ENCODE data around the gene C10orf105. TPM values are rescaled to one million over a fixed set of nuclear protein-coding genes. Genes with fewer than 3 reads are reported as not detected.

The C10orf105 gene
- total RNA-seq, 4 donors from 2014 or later: 0.07 to 1.2 TPM; not detected in 2

DNA sequence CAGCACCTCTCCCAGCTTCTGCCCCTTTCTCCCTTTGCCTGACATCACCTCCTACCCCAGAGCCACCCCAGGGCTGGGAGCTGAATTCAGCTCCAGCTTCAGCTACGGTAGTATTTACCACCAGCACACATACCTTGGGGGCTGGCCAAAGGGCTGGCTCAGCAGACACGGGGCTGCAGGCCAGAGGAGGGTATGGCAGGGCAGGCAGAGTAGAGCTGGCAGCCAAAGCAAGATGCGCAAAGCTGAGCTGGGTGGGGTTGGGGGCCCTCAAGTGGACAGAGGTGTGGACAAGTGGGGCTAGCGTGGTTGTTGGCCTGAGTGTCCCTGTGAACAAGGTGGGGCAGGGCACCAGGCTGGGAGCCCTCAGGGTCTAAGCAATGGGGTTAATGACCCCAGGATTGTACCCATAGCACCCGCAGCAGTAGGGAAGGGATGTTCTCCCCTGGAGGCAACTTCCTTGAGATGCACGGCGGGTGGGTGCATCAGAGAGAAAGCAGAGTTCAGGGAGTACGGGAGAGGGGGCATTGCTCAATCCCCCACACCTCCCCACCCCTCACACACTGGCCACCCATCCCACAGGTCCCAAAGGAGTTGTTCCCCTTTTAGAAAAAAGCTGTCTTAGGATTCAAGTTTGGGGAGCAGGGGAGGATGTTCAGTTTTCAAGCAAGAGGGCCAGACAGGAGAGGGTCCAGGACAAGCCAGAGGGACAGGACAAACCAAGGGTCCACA lies 45.8 kb upstream of the C10orf105 start:
- H3K9me3 ChIP-seq: no peaks in the 10 kb centered on the region
- no peaks in the 10 kb centered on the region for H3K36me3 ChIP-seq
- DNase-seq: peak in 1 of 2 donors; percentile 48
- no peak overlapping the region for H3K4me3 ChIP-seq
- H3K27me3 ChIP-seq: no peaks in the 10 kb centered on the region
- H3K4me1 ChIP-seq: peaks cover 23 to 49% of the 10 kb centered on the region in 2 donors
- peak overlapping the region; percentile 94 to 97 for H3K27ac ChIP-seq
- intact Hi-C loops (cut with DNase I; ENCODE audit: low total_unique reads): no loop called here
- TF ChIP-seq CTCF (IDR thresholded peaks at IDR 0.05) (no peak), POLR2A (IDR thresholded peaks at IDR 0.05) (no peak)

- peaks cover 22 to 39% of the 10 kb centered on the region in 2 donors for H3K4me1 ChIP-seq
- TF ChIP-seq POLR2A (IDR thresholded peaks at IDR 0.05) (no peak), CTCF (IDR thresholded peaks at IDR 0.05) (no peak)
- peak overlapping the region; percentile 58 to 94 for H3K27ac ChIP-seq
- H3K36me3 ChIP-seq: no peaks in the 10 kb centered on the region
- H3K9me3 ChIP-seq: no peaks in the 10 kb centered on the region
- no peak overlapping the region for H3K4me3 ChIP-seq
- DNase-seq: no peak
- intact Hi-C loops (cut with DNase I; ENCODE audit: low total_unique reads): no loop called here
- no peaks in the 10 kb centered on the region for H3K27me3 ChIP-seq
Observed at GRCh38 chr10:71763352-71764127, 44.0 kb upstream of the C10orf105 start.

DNA sequence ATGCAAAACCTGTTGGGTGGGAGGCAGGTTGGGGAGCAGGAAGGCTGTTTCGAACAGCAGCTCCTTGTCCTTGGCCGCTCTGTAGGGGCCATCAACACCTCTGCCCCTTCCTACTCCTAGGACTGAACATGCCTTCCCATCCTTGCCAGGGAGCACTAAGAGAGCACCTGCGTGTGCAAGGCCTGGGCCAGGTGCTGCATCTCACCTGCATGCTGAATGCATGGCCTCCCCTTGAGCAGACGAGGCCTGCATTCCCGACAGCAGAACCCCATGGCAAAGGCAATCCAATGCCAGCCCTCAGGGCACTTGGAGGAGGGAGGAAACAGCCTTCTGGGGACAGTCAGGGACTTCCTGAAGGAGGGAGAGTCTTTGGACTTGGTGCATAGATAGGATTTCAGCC lies 42.7 kb upstream of the C10orf105 start:
- Histone ChIP-seq H3K4me3 (no peak overlapping the region), H3K27ac (no peak overlapping the region), H3K4me1 (peaks cover 10 to 27% of the 10 kb centered on the region in 2 donors), H3K27me3 (no peaks in the 10 kb centered on the region), H3K9me3 (no peaks in the 10 kb centered on the region), H3K36me3 (no peaks in the 10 kb centered on the region)
- intact Hi-C loops (cut with DNase I; ENCODE audit: low total_unique reads): no loop called here
- no peak for TF ChIP-seq CTCF (IDR thresholded peaks at IDR 0.05)
- TF ChIP-seq POLR2A (IDR thresholded peaks at IDR 0.05): no peak
- no peak for DNase-seq

DNA sequence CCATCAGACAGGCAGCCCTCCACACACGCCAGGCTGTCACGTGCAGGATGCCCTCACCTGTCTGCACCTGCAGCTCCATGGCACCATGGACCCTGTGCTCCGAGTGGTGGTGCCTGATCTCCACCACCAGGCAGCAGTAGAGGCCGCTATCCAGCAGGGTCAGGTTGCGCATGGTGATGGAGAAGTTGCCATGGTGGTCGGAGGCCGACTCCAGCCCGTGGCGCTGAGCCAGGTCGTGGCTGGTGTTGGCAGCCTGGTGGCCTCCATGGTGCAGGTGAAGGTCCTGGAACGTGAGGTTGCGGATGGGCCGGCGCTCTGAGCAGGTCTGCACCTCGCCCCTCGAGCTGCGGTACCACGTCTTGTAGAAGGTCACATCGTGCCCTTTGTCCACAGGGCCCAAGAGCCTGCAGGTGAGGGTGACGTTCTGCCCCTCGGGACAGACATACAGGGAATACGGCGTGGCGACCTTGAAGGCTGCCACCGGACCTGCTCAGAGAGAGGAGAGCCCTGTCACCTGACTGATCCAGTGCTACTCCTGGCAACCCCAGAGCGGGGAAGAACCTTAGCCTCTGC lies 42.0 kb upstream of the C10orf105 start:
- Histone ChIP-seq H3K4me3 (no peak overlapping the region), H3K9me3 (no peaks in the 10 kb centered on the region), H3K4me1 (peaks cover 5 to 23% of the 10 kb centered on the region in 2 donors), H3K27ac (no peak overlapping the region), H3K36me3 (no peaks in the 10 kb centered on the region), H3K27me3 (no peaks in the 10 kb centered on the region)
- DNase-seq: no peak
- no peak for TF ChIP-seq CTCF (IDR thresholded peaks at IDR 0.05)
- TF ChIP-seq POLR2A (IDR thresholded peaks at IDR 0.05): no peak
- intact Hi-C loops (cut with DNase I; ENCODE audit: low total_unique reads): no loop called here

DNA sequence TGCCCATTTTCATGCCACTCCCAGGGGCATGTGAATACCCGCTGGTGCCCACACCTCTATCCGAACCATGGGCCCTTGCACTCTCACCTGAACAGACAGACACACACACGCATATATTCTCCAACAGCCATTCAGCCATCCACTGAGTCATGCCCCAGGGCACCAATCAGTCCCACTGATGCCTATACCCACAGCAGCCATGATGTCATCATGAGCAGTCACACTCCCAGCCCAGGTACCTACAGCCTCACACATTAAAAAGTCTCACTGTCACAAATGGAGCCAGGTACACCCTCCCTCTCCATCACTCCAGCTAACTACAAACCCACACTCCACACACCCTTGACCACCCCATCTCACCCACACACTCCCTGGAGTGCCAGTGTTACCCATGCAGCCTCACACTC lies 41.5 kb upstream of the C10orf105 start:
- H3K36me3 ChIP-seq: no peaks in the 10 kb centered on the region
- no peaks in the 10 kb centered on the region for H3K9me3 ChIP-seq
- intact Hi-C loops (cut with DNase I; ENCODE audit: low total_unique reads): no loop called here
- no peak overlapping the region for H3K4me3 ChIP-seq
- no peaks in the 10 kb centered on the region for H3K27me3 ChIP-seq
- no peak overlapping the region for H3K27ac ChIP-seq
- DNase-seq: no peak
- TF ChIP-seq CTCF (IDR thresholded peaks at IDR 0.05) (no peak), POLR2A (IDR thresholded peaks at IDR 0.05) (no peak)
- peaks cover under 1 to 21% of the 10 kb centered on the region in 2 donors for H3K4me1 ChIP-seq

Data from uterus (tissue), 4 donors.